GM19463 (cell line): ENCODE measurements around the gene TMEM253.

ENCODE experiments used
- ATAC-seq: cut with Tn5 transposase; IDR thresholded peaks from one replicate; pipeline ENCODE4 v1.9.1; 2021; ENCODE audit warnings: mild to moderate bottlenecking, moderate library complexity; ENCODE audit not compliant: unreplicated experiment

Gene TMEM253

DNA sequence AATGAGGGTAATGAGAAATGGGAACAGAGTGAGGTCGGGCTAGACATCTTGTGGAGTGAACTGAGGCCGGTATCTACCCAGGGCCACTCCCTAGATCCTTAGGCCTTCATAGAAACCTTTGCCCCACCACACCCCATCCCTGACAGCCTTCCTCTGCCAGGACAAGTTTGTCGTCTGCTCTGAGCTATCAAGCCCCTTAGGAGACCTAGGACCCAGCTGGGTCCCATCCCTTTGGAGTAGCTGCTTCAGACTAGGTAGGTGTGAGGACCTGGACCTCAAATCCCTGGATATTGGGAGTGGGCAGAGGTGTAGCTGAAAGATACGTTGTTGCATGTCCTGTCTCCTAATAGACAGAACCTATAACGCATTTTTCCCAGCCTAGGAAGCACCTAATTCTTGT lies at the start of gene TMEM253:
TSS of gene TMEM253 (plus strand) at position 136 of the 400 bp plus-strand sequence. CDS start 278 bp downstream, outside the sequence.
- ATAC-seq = no peak

- ATAC-seq = no peak
Measured at GRCh38 chr14:21053184-21054122, 47.4 kb upstream of the TMEM253 start.

GRCh38 chr14:21054123-21054767 lies 46.6 kb upstream of the TMEM253 start:
- no peak for ATAC-seq

DNA sequence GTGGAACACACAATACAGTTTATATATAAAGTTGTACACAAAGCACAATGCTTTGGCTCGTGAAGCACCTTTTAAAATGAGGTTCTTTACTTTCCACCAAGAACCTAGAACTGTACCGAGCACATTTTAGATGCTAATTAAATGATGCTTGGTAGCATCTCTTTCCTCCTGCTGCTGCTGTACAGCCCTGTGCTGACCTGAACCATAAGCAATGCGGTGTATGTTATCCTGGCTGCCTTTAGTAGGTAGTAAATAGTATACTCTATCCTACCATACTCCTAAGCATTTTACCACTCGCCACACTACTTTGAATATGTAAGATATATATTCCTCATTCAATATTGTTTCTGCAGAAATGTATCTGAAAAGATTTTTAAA lies 46.1 kb upstream of the TMEM253 start:
- ATAC-seq = no peak

DNA sequence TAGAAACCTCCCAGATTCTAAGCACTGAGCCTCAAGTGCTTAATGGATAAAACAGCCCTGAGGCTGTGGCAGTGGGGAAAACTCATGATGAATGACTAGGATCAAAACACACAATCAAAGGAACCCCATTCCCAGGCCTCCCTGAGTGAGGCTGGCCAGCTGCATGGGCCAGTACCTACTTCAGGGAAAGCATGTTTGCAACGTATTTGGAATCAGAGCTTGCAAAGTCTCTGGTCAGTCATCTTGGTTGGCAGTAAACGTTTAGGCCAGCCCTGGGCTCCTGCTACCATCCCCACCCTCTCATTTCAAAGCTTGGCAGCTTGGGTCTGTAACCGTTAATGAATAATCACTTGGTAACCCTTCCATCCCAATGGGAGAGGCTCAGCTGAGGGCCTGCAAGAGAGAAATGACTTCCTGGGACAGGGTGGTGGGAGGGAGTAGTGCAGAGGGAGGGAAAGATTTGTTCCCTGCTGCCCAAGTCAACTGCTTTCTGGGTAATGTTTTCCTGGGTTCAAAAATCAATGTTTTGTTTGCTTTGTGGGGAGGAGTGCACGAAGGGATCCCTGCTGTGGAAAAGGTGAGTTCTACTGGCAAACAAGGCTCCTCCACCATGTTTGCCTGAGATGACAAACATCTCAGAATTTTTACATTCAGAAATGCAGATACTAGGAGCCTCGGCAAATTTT lies 45.3 kb upstream of the TMEM253 start:
- ATAC-seq = no peak

- ATAC-seq = no peak
Measured at GRCh38 chr14:21056520-21057163, 44.2 kb upstream of the TMEM253 start.

DNA sequence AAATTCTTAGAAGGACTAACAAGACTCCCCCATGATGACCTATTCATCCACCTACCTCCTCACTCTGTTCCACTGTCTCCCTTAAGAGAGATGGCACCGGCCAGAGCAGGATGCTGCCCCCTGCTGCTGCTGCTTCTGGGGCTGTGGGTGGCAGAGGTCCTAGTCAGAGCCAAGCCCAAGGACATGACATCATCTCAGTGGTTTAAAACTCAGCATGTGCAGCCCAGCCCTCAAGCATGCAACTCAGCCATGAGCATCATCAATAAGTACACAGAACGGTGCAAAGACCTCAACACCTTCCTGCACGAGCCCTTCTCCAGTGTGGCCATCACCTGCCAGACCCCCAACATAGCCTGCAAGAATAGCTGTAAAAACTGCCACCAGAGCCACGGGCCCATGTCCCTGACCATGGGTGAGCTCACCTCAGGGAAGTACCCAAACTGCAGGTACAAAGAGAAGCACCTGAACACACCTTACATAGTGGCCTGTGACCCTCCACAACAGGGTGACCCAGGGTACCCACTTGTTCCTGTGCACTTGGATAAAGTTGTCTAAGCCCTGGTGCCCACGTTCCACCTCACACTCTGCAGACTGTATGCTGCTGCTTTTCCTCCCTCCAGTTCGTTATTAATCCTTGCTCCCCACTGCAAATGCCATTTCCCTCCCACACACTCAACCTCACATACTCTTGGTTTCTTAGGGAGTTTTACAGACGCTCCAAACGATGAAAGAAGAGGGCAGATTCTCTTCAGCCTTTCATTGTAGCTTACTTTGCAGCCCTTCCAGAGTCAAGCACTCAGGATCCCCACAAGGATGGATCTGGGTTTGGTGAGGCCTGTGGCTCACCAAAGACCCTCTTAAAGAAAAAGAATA lies 42.8 kb upstream of the TMEM253 start, which contains the start of gene RNASE8:
TSS of gene RNASE8 (plus strand) at position 20 of the 873 bp plus-strand sequence. CDS start at position 91, 71 bp downstream.
- no peak for ATAC-seq

- no peak for ATAC-seq
Measured at GRCh38 chr14:21058903-21059302, 42.0 kb upstream of the TMEM253 start.

DNA sequence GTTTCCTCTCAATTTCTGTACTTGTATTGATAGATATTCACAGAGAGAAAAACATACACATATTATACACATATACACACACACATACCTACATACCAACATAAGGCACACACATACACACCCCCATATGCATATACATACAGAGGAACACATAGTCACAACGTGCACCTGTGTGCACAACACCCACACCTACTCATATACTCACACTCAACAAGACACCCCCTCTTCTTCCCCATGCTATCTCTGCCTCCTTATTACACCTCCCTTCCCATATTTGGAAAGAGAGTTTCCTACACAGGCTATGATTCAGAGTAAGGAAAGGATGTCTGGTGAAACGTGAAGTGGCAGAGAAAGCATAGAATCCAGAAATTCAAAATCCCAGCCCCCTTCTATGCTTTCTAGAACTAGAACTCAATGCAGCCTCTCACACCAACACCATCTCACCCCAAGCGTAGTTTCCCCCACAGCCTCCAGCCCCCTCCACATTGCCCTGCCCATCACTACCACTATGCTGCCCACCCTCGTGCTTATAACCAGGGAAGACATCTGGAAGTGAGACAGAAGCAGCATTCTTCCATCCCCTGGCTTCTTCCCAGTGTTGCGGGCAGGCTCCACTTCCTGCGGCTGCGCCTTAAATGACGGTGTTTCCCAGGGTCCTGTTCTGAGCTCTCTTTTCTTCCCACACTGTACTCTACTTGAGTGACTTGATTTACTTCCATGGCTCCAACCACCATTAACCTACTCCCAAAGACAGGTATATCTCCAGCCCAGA lies 40.8 kb upstream of the TMEM253 start:
- no peak for ATAC-seq

DNA sequence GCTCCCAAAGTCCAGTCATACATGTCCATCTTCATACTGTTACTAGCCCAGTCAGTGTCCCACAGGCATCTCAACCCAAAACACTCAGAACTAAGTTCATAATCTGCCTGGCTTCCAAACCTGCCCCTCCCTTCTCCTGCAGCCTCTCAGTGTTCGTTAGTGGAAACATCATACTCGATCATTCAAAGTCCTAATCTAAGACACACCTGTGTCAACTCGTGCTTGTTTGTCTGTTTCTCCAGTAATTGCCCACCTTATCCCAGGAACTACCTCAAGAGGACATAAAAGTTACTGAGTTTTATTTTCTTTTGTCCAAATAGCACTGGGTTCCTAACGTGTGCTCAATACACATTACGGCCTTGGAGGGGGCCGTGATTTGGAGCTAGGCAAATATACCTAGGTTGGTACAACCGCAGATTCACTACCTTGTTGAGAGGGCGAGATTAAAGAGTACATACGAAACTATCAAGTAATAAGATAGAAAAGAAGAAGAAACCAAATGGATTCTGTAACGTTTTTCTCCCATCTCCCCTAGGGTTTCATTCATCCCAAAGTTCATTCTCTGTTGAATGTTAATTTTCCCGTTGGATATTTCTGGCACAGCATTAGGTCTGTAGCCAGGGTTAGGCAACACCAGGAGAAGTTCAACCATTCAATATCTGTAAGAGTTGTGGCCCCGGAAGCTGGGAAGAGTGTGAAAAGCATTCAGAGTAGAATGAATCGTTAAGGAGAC lies 40.1 kb upstream of the TMEM253 start:
- ATAC-seq = no peak

- ATAC-seq = no peak
Measured at GRCh38 chr14:21061347-21061668, 39.6 kb upstream of the TMEM253 start.

GRCh38 chr14:21063479-21063878 lies 37.4 kb upstream of the TMEM253 start:
- ATAC-seq = no peak

DNA sequence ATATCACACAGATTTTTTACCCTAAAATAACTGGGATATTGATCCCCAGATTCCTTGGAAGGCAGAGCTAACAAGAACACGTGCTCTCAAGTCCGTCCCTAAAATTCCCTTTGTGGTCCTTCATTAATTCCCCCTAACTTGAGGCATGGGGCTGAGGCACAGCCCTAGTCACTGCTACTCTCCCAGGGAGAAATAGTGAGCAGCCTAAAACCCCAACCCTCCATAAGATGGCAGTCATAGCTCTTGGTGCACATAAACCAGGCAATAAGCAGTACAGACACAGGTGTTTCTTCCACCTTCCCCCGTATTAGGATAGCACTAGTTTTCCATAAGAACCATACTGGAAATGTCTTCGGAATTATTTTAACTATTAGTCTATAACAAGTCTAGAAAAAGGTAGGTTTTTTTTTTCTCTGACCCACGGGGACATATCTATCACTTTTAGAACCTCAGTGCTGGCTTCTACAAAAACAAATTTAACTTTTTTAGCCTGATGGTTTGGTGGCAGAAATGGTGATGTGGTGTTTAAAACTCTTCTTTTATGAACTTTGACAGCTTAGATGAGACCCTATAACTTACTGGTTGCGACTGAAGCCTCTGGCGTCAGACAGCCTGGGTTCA lies 33.9 kb upstream of the TMEM253 start:
- no peak for ATAC-seq

DNA sequence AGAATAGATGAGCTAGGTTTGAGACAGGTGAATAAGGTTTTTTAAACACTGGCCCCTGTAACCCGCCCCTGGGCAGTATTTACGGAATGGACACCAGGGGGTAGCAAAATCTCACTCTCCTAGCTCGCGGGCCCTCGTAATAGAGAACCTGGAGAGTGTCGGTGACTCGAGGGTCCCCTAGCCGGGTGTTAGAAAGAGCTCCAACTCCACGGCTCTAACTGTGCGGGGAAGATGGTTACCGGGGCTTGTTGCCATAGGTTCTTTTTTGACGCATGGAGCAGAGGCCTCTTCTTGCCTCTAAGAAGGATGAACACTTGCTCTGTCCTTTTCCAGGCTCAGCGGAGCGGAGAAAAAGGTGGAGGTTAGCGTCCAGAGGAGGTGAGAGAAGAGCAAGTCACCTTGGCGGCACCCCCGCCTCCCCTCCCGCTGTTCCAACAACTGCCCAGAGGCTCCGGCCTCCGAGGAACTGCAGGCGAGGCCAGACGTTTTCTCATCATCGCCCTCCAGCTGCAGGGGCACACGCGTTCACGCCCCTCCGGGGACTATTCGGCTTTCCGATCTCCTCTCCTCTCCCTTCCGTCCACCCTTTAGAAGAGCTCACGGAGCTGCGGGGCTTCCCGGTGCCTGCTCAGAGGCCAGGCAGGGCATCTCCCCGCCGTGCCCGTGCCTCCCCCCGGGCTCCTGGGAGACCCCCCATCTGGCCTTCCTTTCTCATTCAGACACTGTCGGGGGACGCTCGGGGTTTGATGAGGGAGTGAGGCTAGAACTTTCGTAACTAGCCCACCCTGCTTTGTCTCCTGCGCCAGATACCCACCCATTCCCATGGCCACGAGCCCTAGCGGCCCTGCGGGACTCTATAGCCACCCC lies 32.1 kb upstream of the TMEM253 start:
- ATAC-seq = no peak

DNA sequence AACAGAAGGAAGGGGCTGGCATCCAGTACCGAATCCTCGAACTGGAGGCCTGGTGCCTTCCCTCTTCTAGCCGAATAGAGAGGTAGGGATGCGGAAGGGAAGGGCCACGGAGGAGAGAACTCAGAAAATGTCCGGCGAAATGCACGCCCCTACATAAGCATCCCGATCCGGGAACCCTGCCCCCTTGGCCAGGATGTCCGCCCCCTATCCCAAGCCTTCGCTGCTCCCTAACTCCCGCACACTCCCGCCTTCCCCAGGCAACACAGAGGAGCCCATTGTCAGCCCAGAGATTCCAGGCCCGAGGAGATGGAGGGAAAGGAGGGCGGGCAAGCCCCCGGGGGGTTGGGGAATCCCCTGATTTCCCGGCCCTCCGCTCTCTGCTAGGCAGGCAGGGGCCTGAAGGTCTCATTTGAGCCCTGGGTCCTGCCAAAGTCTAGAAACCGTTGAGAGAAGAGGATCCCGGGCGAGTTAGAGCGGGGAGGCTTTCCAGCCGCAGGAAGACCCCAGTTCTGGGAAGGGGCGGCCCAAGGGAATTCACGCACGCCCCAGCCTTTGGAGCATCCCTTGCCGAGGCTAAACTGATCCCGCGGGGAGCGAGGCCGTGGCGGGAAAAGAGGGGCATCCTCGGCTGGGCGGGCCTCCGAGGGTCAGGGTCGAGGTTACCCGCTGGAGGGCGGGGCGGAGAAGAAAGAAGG lies 31.3 kb upstream of the TMEM253 start:
- ATAC-seq = no peak

DNA sequence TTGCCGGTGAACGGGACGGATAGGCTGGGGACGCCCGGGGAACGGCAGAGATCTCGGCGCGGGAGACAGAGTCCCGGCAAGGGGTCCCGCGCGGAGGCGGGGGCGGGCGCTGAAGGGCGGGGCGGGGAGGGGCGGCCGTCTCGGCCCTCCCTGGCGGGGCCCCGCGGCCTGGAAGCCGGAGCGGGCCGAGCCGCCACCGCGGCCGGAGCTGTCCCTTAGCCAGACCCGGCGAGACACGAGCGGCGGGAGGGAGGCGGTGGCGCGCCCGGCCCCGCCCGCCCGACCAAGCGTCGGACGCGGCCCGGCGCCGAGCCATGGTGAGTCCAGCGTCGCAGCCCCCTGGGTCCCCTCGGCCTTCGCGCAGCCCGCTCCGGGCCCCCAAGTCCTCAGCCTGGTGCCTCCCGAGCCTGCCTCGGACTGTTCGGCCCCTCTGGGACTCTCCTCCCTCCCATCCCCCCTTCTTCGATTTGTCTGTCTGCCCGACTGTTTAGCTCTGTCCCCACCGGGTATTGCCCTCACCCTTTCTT lies 30.7 kb upstream of the TMEM253 start, which contains the start of gene ARHGEF40:
TSS of gene ARHGEF40 (plus strand) at position 222 of the 527 bp plus-strand sequence. CDS start at position 315, 93 bp downstream.
- ATAC-seq = no peak
